HCT116 (cell line): ENCODE data around the gene KIRREL1.

Source experiments
- CEBPB ChIP-seq: IDR thresholded peaks from 2 replicates; pipeline ENCODE4 v1.6.1; 2012; ENCODE audit warnings: low read depth
- FOSL1 ChIP-seq: IDR thresholded peaks from 2 replicates; pipeline ENCODE4 v1.6.1; 2012; ENCODE audit warnings: low read depth
- JUND ChIP-seq: IDR thresholded peaks from 2 replicates; pipeline ENCODE4 v1.6.1; 2012
- POLR2A ChIP-seq: IDR thresholded peaks from 2 replicates; pipeline ENCODE4 v1.7.0; 2011; ENCODE audit warnings: borderline replicate concordance; ENCODE audit not compliant: insufficient read depth, insufficient read length; ENCODE audit errors: extremely low read depth
- POLR2AphosphoS5 ChIP-seq: IDR thresholded peaks from 2 replicates; pipeline ENCODE4 v1.6.1; 2011; ENCODE audit warnings: mild to moderate bottlenecking, low read depth, low read length, moderate library complexity
- SP1 ChIP-seq: IDR thresholded peaks from 2 replicates; pipeline ENCODE4 v1.6.1; 2012; ENCODE audit warnings: low read depth
- YY1 ChIP-seq: IDR thresholded peaks from 2 replicates; pipeline ENCODE4 v1.6.1; 2011; ENCODE audit warnings: low read length, low read depth, moderate library complexity, mild to moderate bottlenecking; ENCODE audit not compliant: insufficient replicate concordance; ENCODE audit errors: extremely low read depth
- ZNF274 ChIP-seq: fragments of 200-500 bp; sonication (Bioruptor generic); IDR thresholded peaks from 2 replicates; pipeline ENCODE4 v1.6.1; 2014; ENCODE audit warnings: mild to moderate bottlenecking, low read depth, low read length, inconsistent platforms
- TF ChIP-seq, protein P1 (sequence below), 3 experiments: fragments of 200-600 bp in 1 of 3; sonication (generic) in 1 of 3; IDR thresholded peaks in 2 of 3; conservative IDR thresholded peaks in 1 of 3; 2 replicates each; pipeline ENCODE4 v1.5.1; 2012 to 2017; ENCODE audit warnings: low read depth in 2 of 3, low read length in 2 of 3, antibody characterized with exemption in 1 of 3, borderline replicate concordance in 1 of 3, control low read depth in 1 of 3, mild to moderate bottlenecking in 1 of 3, mixed read lengths in 1 of 3, mixed run types in 1 of 3, moderate library complexity in 1 of 3; ENCODE audit not compliant: insufficient read depth in 1 of 3
- TF ChIP-seq, protein P2 (sequence below): IDR thresholded peaks from 2 replicates; pipeline ENCODE4 v1.6.1; 2012; ENCODE audit warnings: low read depth
- TF ChIP-seq, protein P3 (sequence below): IDR thresholded peaks from 2 replicates; pipeline ENCODE4 v1.6.1; 2012

DNA sequence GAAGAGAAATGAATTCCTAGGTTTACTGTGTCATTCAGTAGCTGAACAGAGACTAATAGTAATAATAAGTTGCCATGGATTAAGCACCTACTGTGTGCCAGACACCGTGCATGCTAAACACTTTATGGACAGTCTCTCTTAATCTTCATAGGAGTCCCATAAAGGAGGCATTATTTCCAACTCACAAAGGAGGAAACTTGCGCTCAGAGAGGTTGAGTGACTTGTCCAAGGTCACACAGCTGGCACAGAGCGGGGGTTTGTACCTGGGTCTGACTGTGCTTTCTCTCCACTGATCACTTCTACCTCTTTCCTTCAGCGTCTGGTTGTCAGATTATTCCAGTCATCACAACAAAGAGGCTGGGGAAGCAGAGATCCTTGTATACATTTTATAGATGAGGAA lies 91.3 kb downstream of the KIRREL1 start:
- TF ChIP-seq, protein P1, sequence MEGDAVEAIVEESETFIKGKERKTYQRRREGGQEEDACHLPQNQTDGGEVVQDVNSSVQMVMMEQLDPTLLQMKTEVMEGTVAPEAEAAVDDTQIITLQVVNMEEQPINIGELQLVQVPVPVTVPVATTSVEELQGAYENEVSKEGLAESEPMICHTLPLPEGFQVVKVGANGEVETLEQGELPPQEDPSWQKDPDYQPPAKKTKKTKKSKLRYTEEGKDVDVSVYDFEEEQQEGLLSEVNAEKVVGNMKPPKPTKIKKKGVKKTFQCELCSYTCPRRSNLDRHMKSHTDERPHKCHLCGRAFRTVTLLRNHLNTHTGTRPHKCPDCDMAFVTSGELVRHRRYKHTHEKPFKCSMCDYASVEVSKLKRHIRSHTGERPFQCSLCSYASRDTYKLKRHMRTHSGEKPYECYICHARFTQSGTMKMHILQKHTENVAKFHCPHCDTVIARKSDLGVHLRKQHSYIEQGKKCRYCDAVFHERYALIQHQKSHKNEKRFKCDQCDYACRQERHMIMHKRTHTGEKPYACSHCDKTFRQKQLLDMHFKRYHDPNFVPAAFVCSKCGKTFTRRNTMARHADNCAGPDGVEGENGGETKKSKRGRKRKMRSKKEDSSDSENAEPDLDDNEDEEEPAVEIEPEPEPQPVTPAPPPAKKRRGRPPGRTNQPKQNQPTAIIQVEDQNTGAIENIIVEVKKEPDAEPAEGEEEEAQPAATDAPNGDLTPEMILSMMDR (IDR thresholded peaks at IDR 0.05 in 2 of 3, conservative IDR thresholded peaks at IDR 0.05 in 1 of 3; ENCODE audit: borderline replicate concordance in 1 of 3, insufficient read depth in 1 of 3, low read depth in 2 of 3, low read length in 2 of 3), result no peak
- TF ChIP-seq, protein P2, sequence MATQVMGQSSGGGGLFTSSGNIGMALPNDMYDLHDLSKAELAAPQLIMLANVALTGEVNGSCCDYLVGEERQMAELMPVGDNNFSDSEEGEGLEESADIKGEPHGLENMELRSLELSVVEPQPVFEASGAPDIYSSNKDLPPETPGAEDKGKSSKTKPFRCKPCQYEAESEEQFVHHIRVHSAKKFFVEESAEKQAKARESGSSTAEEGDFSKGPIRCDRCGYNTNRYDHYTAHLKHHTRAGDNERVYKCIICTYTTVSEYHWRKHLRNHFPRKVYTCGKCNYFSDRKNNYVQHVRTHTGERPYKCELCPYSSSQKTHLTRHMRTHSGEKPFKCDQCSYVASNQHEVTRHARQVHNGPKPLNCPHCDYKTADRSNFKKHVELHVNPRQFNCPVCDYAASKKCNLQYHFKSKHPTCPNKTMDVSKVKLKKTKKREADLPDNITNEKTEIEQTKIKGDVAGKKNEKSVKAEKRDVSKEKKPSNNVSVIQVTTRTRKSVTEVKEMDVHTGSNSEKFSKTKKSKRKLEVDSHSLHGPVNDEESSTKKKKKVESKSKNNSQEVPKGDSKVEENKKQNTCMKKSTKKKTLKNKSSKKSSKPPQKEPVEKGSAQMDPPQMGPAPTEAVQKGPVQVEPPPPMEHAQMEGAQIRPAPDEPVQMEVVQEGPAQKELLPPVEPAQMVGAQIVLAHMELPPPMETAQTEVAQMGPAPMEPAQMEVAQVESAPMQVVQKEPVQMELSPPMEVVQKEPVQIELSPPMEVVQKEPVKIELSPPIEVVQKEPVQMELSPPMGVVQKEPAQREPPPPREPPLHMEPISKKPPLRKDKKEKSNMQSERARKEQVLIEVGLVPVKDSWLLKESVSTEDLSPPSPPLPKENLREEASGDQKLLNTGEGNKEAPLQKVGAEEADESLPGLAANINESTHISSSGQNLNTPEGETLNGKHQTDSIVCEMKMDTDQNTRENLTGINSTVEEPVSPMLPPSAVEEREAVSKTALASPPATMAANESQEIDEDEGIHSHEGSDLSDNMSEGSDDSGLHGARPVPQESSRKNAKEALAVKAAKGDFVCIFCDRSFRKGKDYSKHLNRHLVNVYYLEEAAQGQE, result no peak
- TF ChIP-seq POLR2AphosphoS5, result no peak
- TF ChIP-seq POLR2A, result no peak
- no peak for TF ChIP-seq ZNF274
- no peak for TF ChIP-seq CEBPB
- TF ChIP-seq YY1, result no peak
- TF ChIP-seq FOSL1, result no peak
- no peak for TF ChIP-seq SP1
- TF ChIP-seq, protein P3, sequence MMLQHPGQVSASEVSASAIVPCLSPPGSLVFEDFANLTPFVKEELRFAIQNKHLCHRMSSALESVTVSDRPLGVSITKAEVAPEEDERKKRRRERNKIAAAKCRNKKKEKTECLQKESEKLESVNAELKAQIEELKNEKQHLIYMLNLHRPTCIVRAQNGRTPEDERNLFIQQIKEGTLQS, result no peak
- TF ChIP-seq JUND, result no peak
